ENCODE results near the gene CXXC1. TPM values are rescaled to one million over a fixed set of nuclear protein-coding genes. Genes with fewer than 3 reads are reported as not detected.

CXXC1 gene
- polyA plus RNA-seq, 1 donor (not counting 4 experiments of a cell fraction or from before 2014, with no cell fraction given): 33.6 TPM

DNA sequence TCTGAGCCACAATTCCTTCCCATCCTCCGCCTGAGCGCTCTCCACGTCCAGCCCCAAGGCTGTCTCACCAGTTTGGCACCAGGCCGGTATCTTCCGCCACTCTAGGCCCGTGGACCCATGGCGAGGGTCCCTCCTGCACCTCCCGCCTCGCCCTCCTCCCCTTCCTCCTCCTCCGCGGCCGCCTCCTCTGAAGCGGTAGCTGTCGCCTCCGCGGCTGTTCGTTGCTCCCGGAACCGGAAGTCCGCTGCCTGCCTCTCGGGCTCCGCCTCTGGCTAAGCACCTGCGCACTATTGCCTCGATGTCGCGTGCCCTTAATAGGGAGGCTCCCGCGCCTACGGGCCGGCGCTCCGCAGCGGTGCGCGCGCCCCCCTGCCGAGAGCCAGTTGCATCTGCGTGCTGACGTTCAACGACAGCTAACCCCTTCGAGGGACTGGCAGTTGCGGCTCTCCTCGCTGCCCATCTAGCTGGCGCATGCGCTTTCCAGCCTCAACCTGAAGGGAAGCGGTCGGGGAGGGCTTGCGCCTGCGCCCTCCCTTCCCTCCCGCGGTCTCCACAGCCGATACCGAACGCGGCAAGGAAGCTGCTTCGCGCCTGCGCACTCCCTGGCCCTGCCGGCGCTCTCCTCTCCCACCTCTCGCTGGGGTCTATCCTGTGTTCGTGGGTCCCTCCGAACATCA lies 6.1 kb downstream of the CXXC1 start, which contains the start of gene MBD1:
MBD1 (minus strand) TSS at position 229 of the 677 bp plus-strand sequence. CDS start 1,531 bp downstream, outside the sequence.
- dilution Hi-C loops (cut with MboI; ENCODE audit: extremely low pct_ligation_motif_present, low sequenced_read_pairs): no loop called here
- Histone ChIP-seq H3K4me3 (ENCODE audit: control insufficient read depth in 2 of 3, extremely low read depth in 1 of 3, insufficient read depth in 2 of 3, low read depth in 1 of 3, low read length in 3 of 3) (peak within 1 kb of the TSS; percentile 85 to 100 (median 99)), H3K27me3 (ENCODE audit: control insufficient read depth, extremely low read depth, insufficient read depth, low read length) (no peaks in the 10 kb centered on the region), H3K9ac (ENCODE audit: control insufficient read depth, extremely low read depth, insufficient read depth, low read length) (peak within 1 kb of the TSS; percentile 99), H3K9me3 (ENCODE audit: control insufficient read depth, low read depth, low read length) (no peaks in the 10 kb centered on the region), H3K27ac (ENCODE audit: control insufficient read depth, insufficient read depth, low read length) (peak within 1 kb of the TSS; percentile 98), H3K9me1 (ENCODE audit: control insufficient read depth, extremely low read depth, insufficient read depth, low read length) (peaks cover 3% of the 10 kb centered on the region), H2AFZ (ENCODE audit: control insufficient read depth, low read length) (peak within 1 kb of the TSS; percentile 89), H3K4me1 (ENCODE audit: control insufficient read depth, extremely low read depth, insufficient read depth, low read length) (peaks cover 62% of the 10 kb centered on the region), H4K20me1 (ENCODE audit: control insufficient read depth, extremely low read depth, insufficient read depth, low read length) (no peaks in the 10 kb centered on the region), H3K79me2 (ENCODE audit: control insufficient read depth, insufficient read depth, low read length) (peaks cover 61% of the 10 kb centered on the region), H3K4me2 (ENCODE audit: control insufficient read depth, extremely low read depth, insufficient read depth, low read depth, low read length) (peak within 1 kb of the TSS; percentile 81), H3K36me3 (ENCODE audit: control insufficient read depth in 2 of 2, extremely low read depth in 1 of 2, insufficient read depth in 2 of 2, low read length in 2 of 2) (peaks cover 24 to 55% of the 10 kb centered on the region in 2 experiments)
- no peak for TF ChIP-seq EZH2 (IDR thresholded peaks at IDR 0.05; ENCODE audit: low read length)
- TF ChIP-seq, protein P1, sequence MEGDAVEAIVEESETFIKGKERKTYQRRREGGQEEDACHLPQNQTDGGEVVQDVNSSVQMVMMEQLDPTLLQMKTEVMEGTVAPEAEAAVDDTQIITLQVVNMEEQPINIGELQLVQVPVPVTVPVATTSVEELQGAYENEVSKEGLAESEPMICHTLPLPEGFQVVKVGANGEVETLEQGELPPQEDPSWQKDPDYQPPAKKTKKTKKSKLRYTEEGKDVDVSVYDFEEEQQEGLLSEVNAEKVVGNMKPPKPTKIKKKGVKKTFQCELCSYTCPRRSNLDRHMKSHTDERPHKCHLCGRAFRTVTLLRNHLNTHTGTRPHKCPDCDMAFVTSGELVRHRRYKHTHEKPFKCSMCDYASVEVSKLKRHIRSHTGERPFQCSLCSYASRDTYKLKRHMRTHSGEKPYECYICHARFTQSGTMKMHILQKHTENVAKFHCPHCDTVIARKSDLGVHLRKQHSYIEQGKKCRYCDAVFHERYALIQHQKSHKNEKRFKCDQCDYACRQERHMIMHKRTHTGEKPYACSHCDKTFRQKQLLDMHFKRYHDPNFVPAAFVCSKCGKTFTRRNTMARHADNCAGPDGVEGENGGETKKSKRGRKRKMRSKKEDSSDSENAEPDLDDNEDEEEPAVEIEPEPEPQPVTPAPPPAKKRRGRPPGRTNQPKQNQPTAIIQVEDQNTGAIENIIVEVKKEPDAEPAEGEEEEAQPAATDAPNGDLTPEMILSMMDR (optimal IDR thresholded peaks at IDR 0.05 in 1 of 3, IDR thresholded peaks at IDR 0.05 in 1 of 3, conservative IDR thresholded peaks at IDR 0.05 in 1 of 3; ENCODE audit: extremely low read depth in 1 of 3, insufficient read depth in 2 of 3, low read length in 3 of 3): peak in 2 of 3 experiments; percentile 14 to 22
- FAIRE-seq: peak; percentile 69
- peak; percentile 88 for DNase-seq (ENCODE audit: low read depth, low spot score)

DNA sequence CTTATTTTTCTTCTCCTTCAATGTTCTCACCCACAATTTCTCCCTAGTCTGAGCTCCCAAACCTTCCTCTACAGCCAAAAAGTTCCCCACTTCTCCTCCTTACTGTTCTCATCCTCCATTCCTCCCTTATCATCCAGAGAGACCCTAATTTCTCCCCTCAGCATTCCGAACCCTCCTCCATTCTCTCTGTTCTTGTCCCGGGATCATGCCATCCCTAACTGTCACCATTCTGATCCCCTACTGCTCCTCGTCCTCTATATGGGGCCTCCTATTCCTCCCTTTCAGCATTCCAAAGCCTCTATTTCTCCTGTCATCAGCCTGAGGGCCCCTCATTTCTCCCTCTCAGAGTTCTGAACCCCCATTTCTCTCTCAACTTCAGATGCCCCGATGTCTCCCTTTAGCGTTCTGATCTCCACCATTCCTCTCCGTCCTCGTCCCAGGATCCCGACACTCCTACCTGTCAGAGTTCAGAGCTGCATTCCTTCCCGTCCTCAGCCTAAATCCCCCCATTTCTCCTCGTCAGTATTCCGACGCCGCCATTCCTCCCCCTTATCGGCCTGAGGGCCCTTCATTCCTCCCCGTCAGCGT lies 6.7 kb downstream of the CXXC1 start:
- Histone ChIP-seq H3K4me3 (ENCODE audit: control insufficient read depth in 2 of 3, extremely low read depth in 1 of 3, insufficient read depth in 2 of 3, low read depth in 1 of 3, low read length in 3 of 3) (peak overlapping the region; percentile 85 to 100 (median 99)), H3K4me2 (ENCODE audit: control insufficient read depth, extremely low read depth, insufficient read depth, low read depth, low read length) (peak overlapping the region; percentile 81), H2AFZ (ENCODE audit: control insufficient read depth, low read length) (peak overlapping the region; percentile 89), H3K36me3 (ENCODE audit: control insufficient read depth in 2 of 2, extremely low read depth in 1 of 2, insufficient read depth in 2 of 2, low read length in 2 of 2) (peaks cover 29 to 60% of the 10 kb centered on the region in 2 experiments), H4K20me1 (ENCODE audit: control insufficient read depth, extremely low read depth, insufficient read depth, low read length) (no peaks in the 10 kb centered on the region), H3K9me1 (ENCODE audit: control insufficient read depth, extremely low read depth, insufficient read depth, low read length) (peaks cover 3% of the 10 kb centered on the region), H3K27ac (ENCODE audit: control insufficient read depth, insufficient read depth, low read length) (peak overlapping the region; percentile 98), H3K9me3 (ENCODE audit: control insufficient read depth, low read depth, low read length) (no peaks in the 10 kb centered on the region), H3K79me2 (ENCODE audit: control insufficient read depth, insufficient read depth, low read length) (peaks cover 61% of the 10 kb centered on the region), H3K9ac (ENCODE audit: control insufficient read depth, extremely low read depth, insufficient read depth, low read length) (peak overlapping the region; percentile 99), H3K4me1 (ENCODE audit: control insufficient read depth, extremely low read depth, insufficient read depth, low read length) (peaks cover 57% of the 10 kb centered on the region), H3K27me3 (ENCODE audit: control insufficient read depth, extremely low read depth, insufficient read depth, low read length) (no peaks in the 10 kb centered on the region)
- FAIRE-seq (no peak), DNase-seq (ENCODE audit: low read depth, low spot score) (no peak)
- dilution Hi-C loops (cut with MboI; ENCODE audit: extremely low pct_ligation_motif_present, low sequenced_read_pairs): no loop called here
- TF ChIP-seq, protein P1 (optimal IDR thresholded peaks at IDR 0.05 in 1 of 3, IDR thresholded peaks at IDR 0.05 in 1 of 3, conservative IDR thresholded peaks at IDR 0.05 in 1 of 3; ENCODE audit: extremely low read depth in 1 of 3, insufficient read depth in 2 of 3, low read length in 3 of 3): no peak
- TF ChIP-seq EZH2 (IDR thresholded peaks at IDR 0.05; ENCODE audit: low read length): no peak

All from keratinocyte (primary cell).